DMS 273 (cell line): ENCODE results near the gene CDC45.
"Not testable (repeated sequence)": the region's sequence is repeated elsewhere in the genome, so short reads cannot be mapped to it uniquely, and the experiment has no call there.

Experiments used
- DNase-seq: peaks from one replicate; lab custom pipeline; 2025; ENCODE audit not compliant: unreplicated experiment; lab: John Stamatoyannopoulos, UW

The CDC45 gene

GRCh38 chr22:19526702-19527111, 47.0 kb downstream of the CDC45 start:
- no peak for DNase-seq

- DNase-seq: no peak
Measured at GRCh38 chr22:19527321-19527721, 47.6 kb downstream of the CDC45 start.

- no peak for DNase-seq
Measured at GRCh38 chr22:19527861-19528417, 48.2 kb downstream of the CDC45 start.

- no peak for DNase-seq
Measured at GRCh38 chr22:19529811-19530210, 50.1 kb downstream of the CDC45 start.

- no peak for DNase-seq
Measured at GRCh38 chr22:19530751-19531150, 51.0 kb downstream of the CDC45 start.

GRCh38 chr22:19531327-19531726, 51.6 kb downstream of the CDC45 start:
- DNase-seq: not testable (repeated sequence)

GRCh38 chr22:19533049-19533626, 53.4 kb downstream of the CDC45 start:
- DNase-seq: no peak

GRCh38 chr22:19533857-19534256, 54.1 kb downstream of the CDC45 start:
- no peak for DNase-seq

- peak; percentile 72 for DNase-seq
Measured at GRCh38 chr22:19535001-19535400, 55.3 kb downstream of the CDC45 start.

- DNase-seq: no peak
Measured at GRCh38 chr22:19536564-19536963, 56.8 kb downstream of the CDC45 start.

GRCh38 chr22:19537941-19538488, 58.3 kb downstream of the CDC45 start:
- DNase-seq: no peak

GRCh38 chr22:19540394-19540793, 60.7 kb downstream of the CDC45 start:
- no peak for DNase-seq

- no peak for DNase-seq
Measured at GRCh38 chr22:19543970-19544708, 64.4 kb downstream of the CDC45 start.

GRCh38 chr22:19545935-19546207, 66.2 kb downstream of the CDC45 start:
- no peak for DNase-seq

GRCh38 chr22:19546680-19547079, 67.0 kb downstream of the CDC45 start:
- DNase-seq: no peak

GRCh38 chr22:19547620-19548019, 67.9 kb downstream of the CDC45 start:
- no peak for DNase-seq

GRCh38 chr22:19548427-19548826, 68.7 kb downstream of the CDC45 start:
- DNase-seq: not testable (repeated sequence)

- DNase-seq: no peak
Measured at GRCh38 chr22:19548964-19549363, 69.2 kb downstream of the CDC45 start.

GRCh38 chr22:19549428-19549827, 69.7 kb downstream of the CDC45 start:
- DNase-seq: no peak

GRCh38 chr22:19550382-19550781, 70.7 kb downstream of the CDC45 start:
- DNase-seq: no peak

- DNase-seq: no peak
Measured at GRCh38 chr22:19553201-19553600, 73.5 kb downstream of the CDC45 start.

- DNase-seq: peak; percentile 37
Measured at GRCh38 chr22:19554834-19555404, 75.2 kb downstream of the CDC45 start.
